Pancreas (tissue), 10 donors: ENCODE results near the gene ARNT2. TPM values are rescaled to one million over a fixed set of nuclear protein-coding genes. Genes with fewer than 3 reads are reported as not detected.

Experiments
- ATAC-seq, 4 donors: fragments of 200-7000 bp; cut with Tn5 transposase; one replicate each; pipeline versions ENCODE4 v1.8.0 to v1.9.1; 2020; ENCODE audit warnings: mild to moderate bottlenecking in 4 of 4, moderate library complexity in 4 of 4
- DNase-seq, 6 donors: peaks; one replicate each; pipeline ENCODE4 v3.0.0-alpha.2; 2020
- FAIRE-seq: peaks from 2 replicates; lab custom pipeline; 2012; peaks lifted over from hg19 to GRCh38; lab: Jason Lieb, UNC
- H3K27ac ChIP-seq, 4 donors: fragments of 200-600 bp; sonication (generic); 1 replicate in 3 of 4; 2 replicates in 1 of 4; pipeline versions ENCODE4 v1.5.0 to v1.8.0; 2020
- H3K27me3 ChIP-seq, 4 donors: fragments of 200-600 bp; one replicate each; pipeline ENCODE4 v1.8.0; 2021
- H3K36me3 ChIP-seq, 3 donors: fragments of 200-600 bp; sonication (generic) in 1 of 3; one replicate each; pipeline versions ENCODE4 v1.5.0 to v1.8.0; 2020 to 2021
- H3K4me1 ChIP-seq, 3 donors: fragments of 200-600 bp; one replicate each; pipeline ENCODE4 v1.8.0; 2021
- H3K4me3 ChIP-seq, 4 donors: fragments of 200-600 bp; sonication (generic) in 2 of 4; one replicate each; pipeline versions ENCODE4 v1.5.0 to v1.8.0; 2020 to 2021
- H3K9me3 ChIP-seq, 4 donors: fragments of 200-600 bp; one replicate each; pipeline ENCODE4 v1.8.0; 2021
- WGBS, 2 donors: extraction: QIAGEN DNeasy Blood & Tissue Kit; methylation state at CpG; one replicate each; pipeline ENCODE4 v1.1.7; 2013; 5-methylcytosine and 5-hydroxymethylcytosine counted together
- intact Hi-C, 3 donors: fragments of 100-400 bp; cut with DNase I; formaldehyde crosslinking; loops; one replicate each; pipeline versions ENCODE4 v1.11.1 to v1.14.2; 2022
- polyA plus RNA-seq, 2 donors: library from polyadenylated mRNA; stranded (reverse); fragments of 200-250 nt; gene quantifications; one replicate each; pipeline ENCODE4 v1.2.3, GENCODE V29; 2013
- total RNA-seq, 6 donors: library from RNA; stranded (reverse); fragmentation: NEBNext Ultra II Directional in 4 of 6; extraction: Animal tissue kit (Norgen Biotek cat#: 25700) in 4 of 6; gene quantifications; one replicate each; pipeline versions ENCODE4 v1.2.1 to v1.2.4, GENCODE V29; 2021 to 2023
- TF ChIP-seq, protein P1 (sequence below), 4 donors: fragments of 200-600 bp; sonication (generic) in 3 of 4; IDR thresholded peaks; one replicate each; pipeline versions ENCODE4 v1.5.0 to v1.8.0; 2021; ENCODE audit warnings: antibody characterized with exemption in 4 of 4
- donor health status: healthy with polysubstance abuse.
- donor health status: DM: no; HTN: no; CAD: no; lungs with moderate emphysema.
- donor health status: DM: no; HTN: no; CAD: no.
- donor health status: control.
- donor health status: control.
- donor health status: Bipolar disorder and iron deficiency.
- donor health status: DM: yes; HTN: yes; CAD: no.
- donor health status: DM: no; HTN: no; CAD: no.
- donor health status: DM: no; HTN: no; CAD: no.
- donor health status: DM: yes; HTN: yes; CAD: no.

Gene ARNT2
- total and polyA plus RNA-seq, 8 donors, result 2.1 to 18.1 (median 5.4) TPM

DNA sequence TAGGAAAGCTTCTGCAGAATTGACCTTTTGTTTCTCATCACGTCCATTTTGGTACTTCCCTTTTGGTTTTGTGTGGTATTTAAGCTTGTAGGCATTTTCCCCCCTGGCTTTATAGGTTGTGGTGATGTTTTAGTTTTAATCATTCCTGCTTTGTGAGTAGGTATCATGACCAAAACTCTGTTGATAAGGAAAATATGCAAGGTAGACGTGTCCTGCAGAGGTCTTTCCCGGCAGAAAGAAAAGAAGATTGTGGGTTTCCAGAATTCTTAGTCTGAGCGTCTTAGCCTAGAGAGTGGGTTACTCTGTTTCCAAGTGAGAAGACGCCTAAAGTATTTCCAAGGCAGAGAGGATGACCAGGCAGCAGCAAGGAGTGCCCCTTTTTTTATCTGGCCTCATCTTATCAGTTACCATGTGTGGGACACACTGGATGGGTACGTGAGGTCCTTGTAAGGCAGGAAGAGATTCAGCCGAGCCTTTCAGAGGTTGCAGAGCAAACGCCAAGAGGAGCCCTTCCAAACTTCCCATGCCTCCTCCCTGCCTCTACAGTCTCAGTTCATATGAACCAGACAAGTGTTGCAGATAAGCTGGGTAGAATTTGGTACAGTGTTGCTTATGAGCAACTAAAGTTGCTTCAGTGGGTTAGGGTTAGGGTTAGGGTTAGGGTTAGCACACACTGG, 58.8 kb downstream of the ARNT2 start:
- FAIRE-seq (no peak), DNase-seq (no peak), ATAC-seq (no peak)
- intact Hi-C loops, result no loop called here
- Histone ChIP-seq H3K27ac (no peak overlapping the region), H3K4me1 (no peaks in the 10 kb centered on the region), H3K36me3 (no peaks in the 10 kb centered on the region), H3K9me3 (no peaks in the 10 kb centered on the region), H3K27me3 (no peaks in the 10 kb centered on the region), H3K4me3 (no peak overlapping the region)
- TF ChIP-seq, protein P1, sequence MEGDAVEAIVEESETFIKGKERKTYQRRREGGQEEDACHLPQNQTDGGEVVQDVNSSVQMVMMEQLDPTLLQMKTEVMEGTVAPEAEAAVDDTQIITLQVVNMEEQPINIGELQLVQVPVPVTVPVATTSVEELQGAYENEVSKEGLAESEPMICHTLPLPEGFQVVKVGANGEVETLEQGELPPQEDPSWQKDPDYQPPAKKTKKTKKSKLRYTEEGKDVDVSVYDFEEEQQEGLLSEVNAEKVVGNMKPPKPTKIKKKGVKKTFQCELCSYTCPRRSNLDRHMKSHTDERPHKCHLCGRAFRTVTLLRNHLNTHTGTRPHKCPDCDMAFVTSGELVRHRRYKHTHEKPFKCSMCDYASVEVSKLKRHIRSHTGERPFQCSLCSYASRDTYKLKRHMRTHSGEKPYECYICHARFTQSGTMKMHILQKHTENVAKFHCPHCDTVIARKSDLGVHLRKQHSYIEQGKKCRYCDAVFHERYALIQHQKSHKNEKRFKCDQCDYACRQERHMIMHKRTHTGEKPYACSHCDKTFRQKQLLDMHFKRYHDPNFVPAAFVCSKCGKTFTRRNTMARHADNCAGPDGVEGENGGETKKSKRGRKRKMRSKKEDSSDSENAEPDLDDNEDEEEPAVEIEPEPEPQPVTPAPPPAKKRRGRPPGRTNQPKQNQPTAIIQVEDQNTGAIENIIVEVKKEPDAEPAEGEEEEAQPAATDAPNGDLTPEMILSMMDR (IDR thresholded peaks at IDR 0.05), result no peak
- 71 to 78% methylated on average over 8 of the region's 8 CpGs for WGBS, 2 donors

GRCh38 chr15:80464951-80465625, 60.9 kb downstream of the ARNT2 start:
- peak in 2 of 4 donors; percentile 20 to 39 for ATAC-seq
- TF ChIP-seq, protein P1 (IDR thresholded peaks at IDR 0.05), result no peak
- Histone ChIP-seq H3K36me3 (no peaks in the 10 kb centered on the region), H3K4me3 (no peak overlapping the region), H3K27me3 (no peaks in the 10 kb centered on the region), H3K4me1 (no peaks in the 10 kb centered on the region), H3K9me3 (no peaks in the 10 kb centered on the region), H3K27ac (no peak overlapping the region)
- WGBS, 2 donors, result 75 to 76% methylated on average over 4 of the region's 4 CpGs
- intact Hi-C loops, result no loop called here
- DNase-seq, result no peak
- no peak for FAIRE-seq

DNA sequence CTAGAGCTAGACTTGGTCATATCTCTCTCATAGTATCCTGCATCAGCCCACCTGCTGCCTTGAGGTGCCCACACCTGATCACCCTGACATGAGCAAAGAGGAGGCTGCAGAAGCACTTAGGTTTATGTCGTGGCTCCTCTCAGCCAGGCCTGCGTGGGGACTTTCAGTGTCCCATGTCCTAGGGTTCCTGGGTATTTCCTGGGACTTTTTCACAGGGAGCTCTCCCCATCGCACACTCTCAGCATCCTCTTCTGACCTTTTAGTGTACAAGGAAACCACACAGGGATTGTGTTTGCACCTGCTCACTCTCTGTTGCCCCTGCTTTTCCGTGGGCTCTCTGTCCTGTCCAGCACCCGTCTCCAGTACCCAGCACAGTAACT, 61.4 kb downstream of the ARNT2 start:
- H3K4me3 ChIP-seq, result no peak overlapping the region
- 89% methylated on average over 5 of the region's 5 CpGs for WGBS, 2 donors
- no peaks in the 10 kb centered on the region for H3K9me3 ChIP-seq
- H3K36me3 ChIP-seq, result no peaks in the 10 kb centered on the region
- TF ChIP-seq, protein P1 (IDR thresholded peaks at IDR 0.05), result no peak
- FAIRE-seq, result no peak
- no peak for DNase-seq
- intact Hi-C loops, result no loop called here
- ATAC-seq, result no peak
- H3K27ac ChIP-seq, result no peak overlapping the region
- no peaks in the 10 kb centered on the region for H3K27me3 ChIP-seq
- no peaks in the 10 kb centered on the region for H3K4me1 ChIP-seq

DNA sequence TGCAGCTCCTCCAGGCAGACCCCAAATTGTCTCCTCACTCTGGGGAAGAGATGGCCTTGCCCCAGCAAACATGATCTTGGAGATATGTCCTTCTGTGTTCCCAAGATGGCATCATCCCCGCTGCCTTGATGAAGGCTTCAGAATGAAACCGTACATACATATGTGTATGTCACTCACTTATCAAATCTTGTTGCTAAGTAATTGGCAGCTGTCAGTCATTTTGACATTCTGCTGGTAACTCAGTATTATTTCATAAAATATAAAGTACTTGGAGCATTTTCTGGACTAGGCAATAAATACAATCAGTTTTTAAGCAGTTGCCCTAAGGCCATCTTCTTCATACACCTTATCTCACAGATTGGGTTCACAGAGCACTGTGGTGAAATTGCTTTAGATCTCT, 62.4 kb downstream of the ARNT2 start:
- no peak for DNase-seq
- no peak overlapping the region for H3K27ac ChIP-seq
- FAIRE-seq, result no peak
- intact Hi-C loops, result no loop called here
- no peak overlapping the region for H3K4me3 ChIP-seq
- H3K4me1 ChIP-seq, result no peaks in the 10 kb centered on the region
- WGBS, 2 donors, result 89 to 91% methylated on average over 2 of the region's 2 CpGs
- TF ChIP-seq, protein P1 (IDR thresholded peaks at IDR 0.05), result no peak
- ATAC-seq, result no peak
- H3K36me3 ChIP-seq, result no peaks in the 10 kb centered on the region
- no peaks in the 10 kb centered on the region for H3K27me3 ChIP-seq
- H3K9me3 ChIP-seq, result no peaks in the 10 kb centered on the region

- intact Hi-C loops, result no loop called here
- ATAC-seq, result no peak
- Histone ChIP-seq H3K4me1 (no peaks in the 10 kb centered on the region), H3K27ac (no peak overlapping the region), H3K36me3 (no peaks in the 10 kb centered on the region), H3K27me3 (no peaks in the 10 kb centered on the region), H3K4me3 (no peak overlapping the region), H3K9me3 (no peaks in the 10 kb centered on the region)
- no peak for FAIRE-seq
- TF ChIP-seq, protein P1 (IDR thresholded peaks at IDR 0.05), result no peak
- 72 to 76% methylated on average over 15 to 16 of the region's 16 CpGs for WGBS, 2 donors
- no peak for DNase-seq
Observed at GRCh38 chr15:80467311-80467714, 63.1 kb downstream of the ARNT2 start.
